Endometrial microvascular endothelial cells (primary cell): ENCODE data around the gene CAMKV. TPM values are rescaled to one million over a fixed set of nuclear protein-coding genes. Genes with fewer than 3 reads are reported as not detected.
"Not testable (repeated sequence)": the region's sequence is repeated elsewhere in the genome, so short reads cannot be mapped to it uniquely, and the experiment has no call there.

ENCODE experiments used
- in situ Hi-C: cut with HindIII; loops from 2 replicates; pipeline ENCODE4 v1.10.0; 2017; ENCODE audit warnings: low sequenced_read_pairs, low pct_unique_long_range_greater_than_20kb; ENCODE audit errors: inconsistent ontology term
- total RNA-seq: library from RNA; depleted of rRNA; stranded (reverse); fragments of >200 nt; gene quantifications from one replicate; pipeline ENCODE4 v1.2.3, GENCODE V29; 2015; ENCODE audit errors: inconsistent ontology term

The CAMKV gene
- total RNA-seq, 1 donor from 2014 or later: not detected

- in situ Hi-C loops: loop anchor here (25.0 kb wide), 2 partner anchors 128 to 303 kb away; partner anchors contain the start of gene BSN
These were observed 4.4 kb downstream of the CAMKV start for GRCh38 chr3:49865198-49865784.

- in situ Hi-C loops: loop anchor here (25.0 kb wide), 2 partner anchors 127 to 302 kb away; partner anchors contain the start of gene BSN
These were observed 5.2 kb downstream of the CAMKV start for GRCh38 chr3:49864505-49864904.

- in situ Hi-C loops: loop anchor here (25.0 kb wide), 2 partner anchors 122 to 297 kb away; partner anchors contain the start of gene BSN
These were observed 10.0 kb downstream of the CAMKV start for GRCh38 chr3:49859576-49860305.

- in situ Hi-C loops: loop anchor here (25.0 kb wide), 2 partner anchors 119 to 294 kb away; partner anchors contain the start of gene BSN
These were observed 13.3 kb downstream of the CAMKV start, which contains the start of gene TRAIP for GRCh38 chr3:49856181-49857005. TSS of gene TRAIP (minus strand) at chr3:49856564. CDS start at chr3:49856453, 111 bp downstream.

GRCh38 chr3:49855662-49856061, 14.0 kb downstream of the CAMKV start:
- in situ Hi-C loops: loop anchor here (25.0 kb wide), 2 partner anchors 118 to 293 kb away; partner anchors contain the start of gene BSN

GRCh38 chr3:49845694-49846093, 24.0 kb downstream of the CAMKV start:
- in situ Hi-C loops: no loop called here

- in situ Hi-C loops: no loop called here
These were observed 25.1 kb downstream of the CAMKV start for GRCh38 chr3:49844464-49845183.

- in situ Hi-C loops: no loop called here
These were observed 26.7 kb downstream of the CAMKV start for GRCh38 chr3:49842843-49843517.

- in situ Hi-C loops: no loop called here
These were observed 27.9 kb downstream of the CAMKV start for GRCh38 chr3:49841806-49842205.

GRCh38 chr3:49841126-49841696, 28.5 kb downstream of the CAMKV start:
- in situ Hi-C loops: no loop called here

- in situ Hi-C loops: no loop called here
These were observed 29.3 kb downstream of the CAMKV start for GRCh38 chr3:49840388-49840787.

GRCh38 chr3:49839193-49839809, 30.4 kb downstream of the CAMKV start:
- in situ Hi-C loops: no loop called here

- in situ Hi-C loops: no loop called here
These were observed 38.4 kb downstream of the CAMKV start for GRCh38 chr3:49831341-49831740.

- in situ Hi-C loops: no loop called here
These were observed 43.7 kb downstream of the CAMKV start for GRCh38 chr3:49826016-49826415.

GRCh38 chr3:49823131-49823530, 46.6 kb downstream of the CAMKV start:
- in situ Hi-C loops: not testable (repeated sequence)

- in situ Hi-C loops: no loop called here
These were observed 56.1 kb downstream of the CAMKV start, which contains the start of gene UBA7 for GRCh38 chr3:49813497-49814174. TSS of gene UBA7 (minus strand) at chr3:49813953. CDS start at chr3:49813787, 166 bp downstream.
